Measurements from ENCODE around the gene VASH1. TPM values are rescaled to one million over a fixed set of nuclear protein-coding genes. Genes with fewer than 3 reads are reported as not detected.

VASH1 gene
- total RNA-seq, 1 donor from 2014 or later: 8.7 TPM

DNA sequence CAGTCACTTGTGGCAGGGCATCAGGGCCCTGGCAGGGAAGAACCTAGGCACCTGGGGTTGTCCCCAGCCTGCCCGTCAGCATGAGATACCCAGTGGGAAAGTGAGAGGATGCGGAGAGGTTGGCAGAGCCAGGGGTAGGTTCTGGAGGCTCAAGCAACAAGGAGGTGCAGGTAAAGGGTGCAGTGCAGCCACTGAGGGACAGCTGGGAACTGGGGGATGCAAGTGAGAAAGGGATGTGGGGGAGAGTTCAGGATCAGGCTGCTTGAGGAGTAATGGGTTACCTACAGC lies 18.7 kb downstream of the VASH1 start:
- TF ChIP-seq, protein P1, sequence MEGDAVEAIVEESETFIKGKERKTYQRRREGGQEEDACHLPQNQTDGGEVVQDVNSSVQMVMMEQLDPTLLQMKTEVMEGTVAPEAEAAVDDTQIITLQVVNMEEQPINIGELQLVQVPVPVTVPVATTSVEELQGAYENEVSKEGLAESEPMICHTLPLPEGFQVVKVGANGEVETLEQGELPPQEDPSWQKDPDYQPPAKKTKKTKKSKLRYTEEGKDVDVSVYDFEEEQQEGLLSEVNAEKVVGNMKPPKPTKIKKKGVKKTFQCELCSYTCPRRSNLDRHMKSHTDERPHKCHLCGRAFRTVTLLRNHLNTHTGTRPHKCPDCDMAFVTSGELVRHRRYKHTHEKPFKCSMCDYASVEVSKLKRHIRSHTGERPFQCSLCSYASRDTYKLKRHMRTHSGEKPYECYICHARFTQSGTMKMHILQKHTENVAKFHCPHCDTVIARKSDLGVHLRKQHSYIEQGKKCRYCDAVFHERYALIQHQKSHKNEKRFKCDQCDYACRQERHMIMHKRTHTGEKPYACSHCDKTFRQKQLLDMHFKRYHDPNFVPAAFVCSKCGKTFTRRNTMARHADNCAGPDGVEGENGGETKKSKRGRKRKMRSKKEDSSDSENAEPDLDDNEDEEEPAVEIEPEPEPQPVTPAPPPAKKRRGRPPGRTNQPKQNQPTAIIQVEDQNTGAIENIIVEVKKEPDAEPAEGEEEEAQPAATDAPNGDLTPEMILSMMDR (IDR thresholded peaks at IDR 0.05; ENCODE audit: insufficient read depth, low read length, poor library complexity, severe bottlenecking): no peak
- Histone ChIP-seq H3K36me3 (ENCODE audit: control insufficient read depth, insufficient read depth, low read length) (no peaks in the 10 kb centered on the region), H3K4me3 (ENCODE audit: low read depth, low read length) (no peak overlapping the region), H3K27me3 (ENCODE audit: control insufficient read depth, insufficient read depth, low read length) (no peaks in the 10 kb centered on the region)
- DNase-seq (ENCODE audit: low read depth): no peak

DNA sequence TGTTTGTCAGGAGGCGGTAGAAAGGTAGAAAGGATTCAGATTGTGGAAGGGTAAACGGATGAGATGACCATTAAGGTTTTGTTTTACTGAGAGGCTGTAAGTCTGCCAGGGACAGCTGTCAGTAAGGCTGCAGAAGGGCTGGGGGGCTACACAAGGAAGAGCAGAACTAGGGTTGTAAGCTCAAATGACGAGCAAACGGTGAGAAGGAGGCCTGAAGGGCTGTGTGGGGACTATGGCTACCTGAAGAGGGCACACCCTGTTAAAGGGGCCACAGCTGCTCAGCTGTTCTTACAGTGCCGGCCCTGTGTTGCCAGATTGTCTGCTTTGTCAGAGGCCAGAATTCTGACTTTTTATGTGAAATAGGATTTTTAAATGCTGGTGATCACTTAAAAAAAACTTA lies 19.1 kb downstream of the VASH1 start:
- TF ChIP-seq, protein P1 (IDR thresholded peaks at IDR 0.05; ENCODE audit: insufficient read depth, low read length, poor library complexity, severe bottlenecking): no peak
- no peak for DNase-seq (ENCODE audit: low read depth)
- Histone ChIP-seq H3K36me3 (ENCODE audit: control insufficient read depth, insufficient read depth, low read length) (no peaks in the 10 kb centered on the region), H3K27me3 (ENCODE audit: control insufficient read depth, insufficient read depth, low read length) (no peaks in the 10 kb centered on the region), H3K4me3 (ENCODE audit: low read depth, low read length) (no peak overlapping the region)

DNA sequence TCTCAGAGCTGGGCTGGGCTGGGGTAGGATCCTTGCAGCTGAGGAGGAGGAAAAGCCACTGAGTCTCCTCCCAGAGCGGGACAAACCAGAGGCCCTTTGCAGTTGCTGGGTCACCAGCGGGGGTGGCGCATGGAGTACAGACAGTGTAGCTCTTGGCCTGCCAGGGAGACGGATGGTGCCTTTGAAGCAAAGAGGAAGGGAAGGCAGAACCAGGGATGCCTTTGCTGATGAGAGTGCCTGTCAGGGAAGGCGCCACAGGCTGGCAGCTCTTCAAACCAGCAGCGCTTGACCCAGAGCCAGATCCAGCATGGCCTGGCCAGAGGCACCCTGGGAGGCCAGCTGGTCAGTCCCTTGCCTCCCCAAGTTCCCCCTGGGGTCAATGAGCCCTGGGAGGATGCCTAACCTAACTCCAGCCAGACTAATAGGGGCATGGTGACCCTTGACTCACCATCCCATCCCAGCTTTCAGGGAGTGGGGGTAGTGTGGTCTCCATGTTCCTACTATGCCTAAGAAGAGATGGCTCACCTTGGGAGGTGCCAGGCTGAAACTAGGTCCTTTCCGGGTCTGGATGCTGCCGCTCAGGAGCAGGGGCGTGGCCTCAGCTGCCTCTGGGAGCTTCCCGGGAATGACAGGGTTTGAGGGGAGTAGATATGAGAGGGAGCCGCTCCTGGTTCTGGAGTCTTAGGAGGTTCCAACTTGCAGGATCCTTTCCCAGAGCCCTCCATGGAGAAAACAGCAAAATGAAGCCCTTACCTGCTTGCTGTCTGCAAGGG lies 19.8 kb downstream of the VASH1 start:
- H3K27me3 ChIP-seq (ENCODE audit: control insufficient read depth, insufficient read depth, low read length): no peaks in the 10 kb centered on the region
- H3K4me3 ChIP-seq (ENCODE audit: low read depth, low read length): no peak overlapping the region
- H3K36me3 ChIP-seq (ENCODE audit: control insufficient read depth, insufficient read depth, low read length): no peaks in the 10 kb centered on the region
- DNase-seq (ENCODE audit: low read depth): no peak
- TF ChIP-seq, protein P1 (IDR thresholded peaks at IDR 0.05; ENCODE audit: insufficient read depth, low read length, poor library complexity, severe bottlenecking): no peak

DNA sequence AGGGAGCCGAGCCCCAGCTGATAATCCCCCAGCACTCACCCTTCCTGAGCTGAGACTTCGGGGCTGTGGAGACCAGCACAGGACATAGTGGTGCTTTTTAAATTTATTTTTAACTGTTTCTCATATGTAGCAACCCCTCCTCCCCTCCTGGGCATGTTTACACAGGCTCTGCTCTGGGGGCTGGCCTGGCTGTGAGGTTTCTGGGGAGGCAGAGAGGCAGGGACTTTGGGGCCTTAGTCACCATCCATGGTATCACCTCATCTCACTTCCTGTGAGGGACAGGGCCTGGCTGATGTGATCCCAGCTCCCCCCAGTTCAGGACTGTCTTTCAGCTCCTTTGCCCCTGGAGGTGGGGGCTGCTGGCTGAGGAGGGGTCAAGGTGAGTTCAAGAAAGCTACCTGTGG lies 20.4 kb downstream of the VASH1 start:
- Histone ChIP-seq H3K4me3 (ENCODE audit: low read depth, low read length) (no peak overlapping the region), H3K27me3 (ENCODE audit: control insufficient read depth, insufficient read depth, low read length) (no peaks in the 10 kb centered on the region), H3K36me3 (ENCODE audit: control insufficient read depth, insufficient read depth, low read length) (no peaks in the 10 kb centered on the region)
- TF ChIP-seq, protein P1 (IDR thresholded peaks at IDR 0.05; ENCODE audit: insufficient read depth, low read length, poor library complexity, severe bottlenecking): no peak
- DNase-seq (ENCODE audit: low read depth): no peak

DNA sequence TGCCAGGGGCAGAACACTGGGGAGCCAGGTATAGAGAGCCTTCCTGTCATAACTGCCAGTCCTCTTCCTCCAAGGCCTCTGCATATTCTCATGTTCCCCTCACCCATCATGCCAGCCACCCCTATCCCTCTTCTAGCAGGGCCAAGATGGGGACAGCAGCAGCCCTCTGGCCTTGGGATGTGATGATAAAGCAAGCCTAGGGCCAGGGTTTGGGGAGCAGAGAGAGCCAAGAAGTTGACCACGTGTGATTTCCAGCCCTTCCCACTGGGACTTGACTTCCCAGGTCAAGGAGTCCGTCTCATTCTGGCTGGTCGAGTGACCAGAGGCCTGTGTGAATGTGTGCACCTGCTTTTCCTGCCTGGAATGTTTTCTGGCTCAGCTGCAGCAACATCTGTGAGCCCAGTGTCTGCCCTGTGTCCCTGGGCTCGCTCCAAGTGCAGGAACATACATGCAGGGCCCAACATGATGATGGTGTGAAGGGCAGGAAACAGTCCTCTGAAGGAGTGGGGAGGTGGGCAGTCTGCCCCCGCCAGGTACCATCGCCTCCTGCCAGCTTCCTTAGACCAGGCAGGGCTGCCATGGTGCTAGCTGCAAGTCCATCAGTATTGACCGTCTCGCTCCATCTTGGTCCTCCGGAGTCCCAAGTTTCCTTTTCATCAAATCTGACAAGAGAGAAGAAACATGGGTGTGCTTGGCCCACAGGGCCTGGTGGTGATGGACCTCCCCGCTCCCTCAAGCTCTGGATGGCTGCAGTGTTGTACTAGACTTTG lies 21.0 kb downstream of the VASH1 start:
- no peak for DNase-seq (ENCODE audit: low read depth)
- Histone ChIP-seq H3K36me3 (ENCODE audit: control insufficient read depth, insufficient read depth, low read length) (no peaks in the 10 kb centered on the region), H3K27me3 (ENCODE audit: control insufficient read depth, insufficient read depth, low read length) (no peaks in the 10 kb centered on the region), H3K4me3 (ENCODE audit: low read depth, low read length) (no peak overlapping the region)
- TF ChIP-seq, protein P1 (IDR thresholded peaks at IDR 0.05; ENCODE audit: insufficient read depth, low read length, poor library complexity, severe bottlenecking): no peak
